Liver (tissue), 9 donors: Measurements from ENCODE around the gene ATP6V0D1. TPM values are rescaled to one million over a fixed set of nuclear protein-coding genes. Genes with fewer than 3 reads are reported as not detected.

ENCODE experiments used
- DNase-seq: peaks from one replicate; pipeline ENCODE4 v3.0.0-alpha.2; 2017; ENCODE audit warnings: low spot score
- H3K27ac ChIP-seq, 2 donors: one replicate each; pipeline ENCODE4 v1.7.0; 2013; ENCODE audit warnings: inconsistent platforms in 2 of 2, low read length in 2 of 2, control low read depth in 1 of 2, low read depth in 1 of 2, mild to moderate bottlenecking in 1 of 2
- H3K27me3 ChIP-seq, 4 donors: one replicate each; pipeline versions ENCODE4 v1.6.1 to v1.7.0; 2013; ENCODE audit warnings: low read length in 3 of 4, inconsistent platforms in 1 of 4, mild to moderate bottlenecking in 1 of 4, moderate library complexity in 1 of 4; ENCODE audit not compliant: control insufficient read depth in 4 of 4, insufficient read depth in 4 of 4
- H3K36me3 ChIP-seq, 4 donors: one replicate each; pipeline versions ENCODE4 v1.6.1 to v1.7.0; 2013; ENCODE audit warnings: low read length in 3 of 4, mild to moderate bottlenecking in 3 of 4, low read depth in 1 of 4, moderate library complexity in 1 of 4; ENCODE audit not compliant: control insufficient read depth in 4 of 4, insufficient read depth in 3 of 4
- H3K4me1 ChIP-seq, 4 donors: one replicate each; pipeline versions ENCODE4 v1.6.1 to v1.7.0; 2013; ENCODE audit warnings: low read length in 3 of 4, mild to moderate bottlenecking in 3 of 4, moderate library complexity in 1 of 4; ENCODE audit not compliant: control insufficient read depth in 4 of 4, insufficient read depth in 4 of 4
- H3K4me3 ChIP-seq, 3 donors: one replicate each; pipeline versions ENCODE4 v1.6.1 to v1.7.0; 2013; ENCODE audit warnings: low read length in 3 of 3, control low read depth in 1 of 3, low read depth in 1 of 3, mild to moderate bottlenecking in 1 of 3
- H3K9ac ChIP-seq, 2 donors: one replicate each; pipeline ENCODE4 v1.7.0; 2013; ENCODE audit warnings: low read length in 2 of 2, mild to moderate bottlenecking in 2 of 2, moderate library complexity in 2 of 2, control low read depth in 1 of 2, low read depth in 1 of 2
- H3K9me3 ChIP-seq, 4 donors: one replicate each; pipeline versions ENCODE4 v1.6.1 to v1.7.0; 2013; ENCODE audit warnings: low read length in 3 of 4; ENCODE audit not compliant: control insufficient read depth in 4 of 4
- EGR1 ChIP-seq, 2 donors: IDR thresholded peaks; 2 replicates each; pipeline ENCODE4 v1.6.1; 2016 to 2018; ENCODE audit warnings: antibody characterized with exemption in 2 of 2, low read depth in 2 of 2
- FOXA1 ChIP-seq: IDR thresholded peaks from 2 replicates; pipeline ENCODE4 v1.6.1; 2016; ENCODE audit warnings: antibody characterized with exemption
- FOXA2 ChIP-seq: IDR thresholded peaks from 2 replicates; pipeline ENCODE4 v1.6.1; 2016; ENCODE audit warnings: antibody characterized with exemption
- GABPA ChIP-seq, 2 donors: IDR thresholded peaks in 1 of 2; conservative IDR thresholded peaks in 1 of 2; 2 replicates each; pipeline ENCODE4 v1.6.1; 2016; ENCODE audit warnings: antibody characterized with exemption in 2 of 2, mild to moderate bottlenecking in 1 of 2, moderate library complexity in 1 of 2
- HNF4A ChIP-seq, 2 donors: conservative IDR thresholded peaks; 2 replicates each; pipeline ENCODE4 v1.6.1; 2016; ENCODE audit warnings: antibody characterized with exemption in 2 of 2, mild to moderate bottlenecking in 2 of 2
- HNF4G ChIP-seq: IDR thresholded peaks from 2 replicates; pipeline ENCODE4 v1.6.1; 2016; ENCODE audit warnings: antibody characterized with exemption
- JUND ChIP-seq, 2 donors: IDR thresholded peaks; 2 replicates each; pipeline ENCODE4 v1.6.1; 2016; ENCODE audit warnings: antibody characterized with exemption in 2 of 2
- NR2F2 ChIP-seq: IDR thresholded peaks from 2 replicates; pipeline ENCODE4 v1.6.1; 2016; ENCODE audit warnings: antibody characterized with exemption
- RAD21 ChIP-seq, 2 donors: IDR thresholded peaks; 2 replicates each; pipeline ENCODE4 v1.6.1; 2016; ENCODE audit warnings: antibody characterized with exemption in 2 of 2, mild to moderate bottlenecking in 2 of 2
- RXRA ChIP-seq, 2 donors: IDR thresholded peaks; 2 replicates each; pipeline ENCODE4 v1.6.1; 2017 to 2018; ENCODE audit warnings: antibody characterized with exemption in 2 of 2, mild to moderate bottlenecking in 1 of 2
- SP1 ChIP-seq: IDR thresholded peaks from 2 replicates; pipeline ENCODE4 v1.6.1; 2018; ENCODE audit warnings: antibody characterized with exemption, mild to moderate bottlenecking
- YY1 ChIP-seq: IDR thresholded peaks from 2 replicates; pipeline ENCODE4 v1.6.1; 2016; ENCODE audit warnings: antibody characterized with exemption, mild to moderate bottlenecking
- WGBS: extraction: QIAGEN DNeasy Blood & Tissue Kit; methylation state at CpG from one replicate; pipeline ENCODE4 v1.1.7; 2013; 5-methylcytosine and 5-hydroxymethylcytosine counted together
- polyA plus RNA-seq, 2 donors: library from polyadenylated mRNA; stranded (reverse) in 1 of 2; unstranded in 1 of 2; fragments of 200-250 nt in 1 of 2; fragments of >200 nt in 1 of 2; fragmentation: Nextera tagmentation in 1 of 2; extraction: Ambion mirVana in 1 of 2; gene quantifications; one replicate each; pipeline versions ENCODE4 v1.2.1 to v1.2.3, GENCODE V29; 2013 to 2015
- total RNA-seq, 2 donors: library from RNA; depleted of rRNA; stranded (reverse); fragments of >200 nt; gene quantifications; one replicate each; pipeline ENCODE4 v1.2.3, GENCODE V29; 2014
- TF ChIP-seq, protein P1 (sequence below): fragments of 150-350 bp; IDR thresholded peaks from 2 replicates; pipeline ENCODE4 v1.5.1; 2017; ENCODE audit warnings: improper control_type of control experiment, low read depth, low read length; ENCODE audit not compliant: missing input control
- TF ChIP-seq, protein P2 (sequence below): IDR thresholded peaks from 2 replicates; pipeline ENCODE4 v1.6.1; 2016; ENCODE audit warnings: antibody characterized with exemption, mild to moderate bottlenecking
- TF ChIP-seq, protein P3 (sequence below): IDR thresholded peaks from 2 replicates; pipeline ENCODE4 v1.6.1; 2016; ENCODE audit warnings: antibody characterized with exemption
- TF ChIP-seq, protein P4 (sequence below): IDR thresholded peaks from 2 replicates; pipeline ENCODE4 v1.6.1; 2016; ENCODE audit warnings: antibody characterized with exemption
- donor health status: healthy.
- donor health status: healthy.
- donor health status: healthy.
- donor health status: healthy.
- donor health status: healthy.

The ATP6V0D1 gene
- total and polyA plus RNA-seq, 4 donors, result 47.6 to 80.2 (median 66.6) TPM

DNA sequence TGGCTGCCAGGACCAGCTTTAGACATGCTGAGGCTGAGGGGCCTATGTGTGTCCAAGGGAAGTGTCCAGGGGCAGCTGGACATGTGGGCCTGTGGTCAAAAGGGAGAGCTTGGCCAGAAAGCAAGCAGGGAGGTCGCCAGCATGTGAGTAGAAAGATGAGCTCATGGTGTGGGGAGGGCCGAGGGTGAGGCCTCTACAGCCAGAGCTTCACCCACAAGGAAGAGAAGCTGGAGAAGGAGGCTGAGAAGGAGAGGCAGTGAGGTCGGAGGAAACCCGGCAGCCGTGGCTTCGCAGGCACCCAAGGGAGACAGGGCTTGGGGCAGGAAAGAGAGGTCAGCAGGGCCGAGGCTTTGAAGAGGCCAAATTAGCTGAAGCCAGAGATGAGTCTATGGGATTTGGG is 54.0 kb downstream of the ATP6V0D1 start:
- H3K4me3 ChIP-seq, result no peak overlapping the region
- DNase-seq, result no peak
- WGBS, result 84% methylated on average over 7 of the region's 7 CpGs

DNA sequence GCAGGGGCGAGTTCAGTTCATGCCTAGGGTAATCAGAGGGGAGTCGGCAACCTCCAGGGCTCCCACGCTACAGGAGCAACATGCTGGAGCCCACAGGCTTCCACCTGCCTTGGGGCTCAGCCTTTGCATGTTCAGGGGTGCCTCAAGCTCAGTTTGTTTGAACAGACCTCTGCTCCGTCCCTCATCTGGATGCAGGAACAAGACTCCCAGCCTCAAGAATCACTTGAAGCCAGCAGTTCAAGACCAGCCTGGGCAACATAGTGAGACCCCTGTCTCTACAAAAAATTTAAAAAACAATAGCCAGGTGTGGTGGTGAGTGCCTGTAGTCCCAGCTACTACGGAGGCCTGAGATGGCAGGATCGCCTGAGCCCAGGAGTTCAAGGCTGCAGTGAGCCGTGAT is 54.9 kb downstream of the ATP6V0D1 start:
- H3K4me3 ChIP-seq, result no peak overlapping the region
- no peak overlapping the region for H3K9ac ChIP-seq
- peaks cover 0 to 4% (median 0%) of the 10 kb centered on the region in 4 donors for H3K27me3 ChIP-seq
- DNase-seq, result no peak
- no peak overlapping the region for H3K27ac ChIP-seq
- peaks cover 3 to 26% (median 23%) of the 10 kb centered on the region in 4 donors for H3K4me1 ChIP-seq
- H3K9me3 ChIP-seq, result no peaks in the 10 kb centered on the region
- 77% methylated on average over 7 of the region's 7 CpGs for WGBS
- H3K36me3 ChIP-seq, result no peaks in the 10 kb centered on the region
- TF ChIP-seq RAD21 (IDR thresholded peaks at IDR 0.05), result no peak
- TF ChIP-seq, protein P1, sequence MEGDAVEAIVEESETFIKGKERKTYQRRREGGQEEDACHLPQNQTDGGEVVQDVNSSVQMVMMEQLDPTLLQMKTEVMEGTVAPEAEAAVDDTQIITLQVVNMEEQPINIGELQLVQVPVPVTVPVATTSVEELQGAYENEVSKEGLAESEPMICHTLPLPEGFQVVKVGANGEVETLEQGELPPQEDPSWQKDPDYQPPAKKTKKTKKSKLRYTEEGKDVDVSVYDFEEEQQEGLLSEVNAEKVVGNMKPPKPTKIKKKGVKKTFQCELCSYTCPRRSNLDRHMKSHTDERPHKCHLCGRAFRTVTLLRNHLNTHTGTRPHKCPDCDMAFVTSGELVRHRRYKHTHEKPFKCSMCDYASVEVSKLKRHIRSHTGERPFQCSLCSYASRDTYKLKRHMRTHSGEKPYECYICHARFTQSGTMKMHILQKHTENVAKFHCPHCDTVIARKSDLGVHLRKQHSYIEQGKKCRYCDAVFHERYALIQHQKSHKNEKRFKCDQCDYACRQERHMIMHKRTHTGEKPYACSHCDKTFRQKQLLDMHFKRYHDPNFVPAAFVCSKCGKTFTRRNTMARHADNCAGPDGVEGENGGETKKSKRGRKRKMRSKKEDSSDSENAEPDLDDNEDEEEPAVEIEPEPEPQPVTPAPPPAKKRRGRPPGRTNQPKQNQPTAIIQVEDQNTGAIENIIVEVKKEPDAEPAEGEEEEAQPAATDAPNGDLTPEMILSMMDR, result no peak
- TF ChIP-seq, protein P2, sequence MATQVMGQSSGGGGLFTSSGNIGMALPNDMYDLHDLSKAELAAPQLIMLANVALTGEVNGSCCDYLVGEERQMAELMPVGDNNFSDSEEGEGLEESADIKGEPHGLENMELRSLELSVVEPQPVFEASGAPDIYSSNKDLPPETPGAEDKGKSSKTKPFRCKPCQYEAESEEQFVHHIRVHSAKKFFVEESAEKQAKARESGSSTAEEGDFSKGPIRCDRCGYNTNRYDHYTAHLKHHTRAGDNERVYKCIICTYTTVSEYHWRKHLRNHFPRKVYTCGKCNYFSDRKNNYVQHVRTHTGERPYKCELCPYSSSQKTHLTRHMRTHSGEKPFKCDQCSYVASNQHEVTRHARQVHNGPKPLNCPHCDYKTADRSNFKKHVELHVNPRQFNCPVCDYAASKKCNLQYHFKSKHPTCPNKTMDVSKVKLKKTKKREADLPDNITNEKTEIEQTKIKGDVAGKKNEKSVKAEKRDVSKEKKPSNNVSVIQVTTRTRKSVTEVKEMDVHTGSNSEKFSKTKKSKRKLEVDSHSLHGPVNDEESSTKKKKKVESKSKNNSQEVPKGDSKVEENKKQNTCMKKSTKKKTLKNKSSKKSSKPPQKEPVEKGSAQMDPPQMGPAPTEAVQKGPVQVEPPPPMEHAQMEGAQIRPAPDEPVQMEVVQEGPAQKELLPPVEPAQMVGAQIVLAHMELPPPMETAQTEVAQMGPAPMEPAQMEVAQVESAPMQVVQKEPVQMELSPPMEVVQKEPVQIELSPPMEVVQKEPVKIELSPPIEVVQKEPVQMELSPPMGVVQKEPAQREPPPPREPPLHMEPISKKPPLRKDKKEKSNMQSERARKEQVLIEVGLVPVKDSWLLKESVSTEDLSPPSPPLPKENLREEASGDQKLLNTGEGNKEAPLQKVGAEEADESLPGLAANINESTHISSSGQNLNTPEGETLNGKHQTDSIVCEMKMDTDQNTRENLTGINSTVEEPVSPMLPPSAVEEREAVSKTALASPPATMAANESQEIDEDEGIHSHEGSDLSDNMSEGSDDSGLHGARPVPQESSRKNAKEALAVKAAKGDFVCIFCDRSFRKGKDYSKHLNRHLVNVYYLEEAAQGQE, result no peak
- TF ChIP-seq NR2F2, result no peak
- TF ChIP-seq YY1, result no peak
- no peak for TF ChIP-seq JUND (IDR thresholded peaks at IDR 0.05)
- TF ChIP-seq FOXA2, result no peak
- TF ChIP-seq RXRA (IDR thresholded peaks at IDR 0.05), result no peak
- no peak for TF ChIP-seq GABPA (IDR thresholded peaks at IDR 0.05 in 1 of 2, conservative IDR thresholded peaks at IDR 0.05 in 1 of 2)
- TF ChIP-seq HNF4G, result no peak
- TF ChIP-seq EGR1 (IDR thresholded peaks at IDR 0.05; ENCODE audit: low read depth in 2 of 2), result no peak
- TF ChIP-seq, protein P3, sequence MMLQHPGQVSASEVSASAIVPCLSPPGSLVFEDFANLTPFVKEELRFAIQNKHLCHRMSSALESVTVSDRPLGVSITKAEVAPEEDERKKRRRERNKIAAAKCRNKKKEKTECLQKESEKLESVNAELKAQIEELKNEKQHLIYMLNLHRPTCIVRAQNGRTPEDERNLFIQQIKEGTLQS, result no peak
- TF ChIP-seq SP1, result no peak
- TF ChIP-seq FOXA1, result no peak
- no peak for TF ChIP-seq HNF4A (conservative IDR thresholded peaks at IDR 0.05)

More for the DNA sequence above, 54.0 kb downstream of the ATP6V0D1 start:
- TF ChIP-seq YY1 (no peak), HNF4A (conservative IDR thresholded peaks at IDR 0.05) (no peak), HNF4G (no peak), RAD21 (IDR thresholded peaks at IDR 0.05) (no peak), RXRA (IDR thresholded peaks at IDR 0.05) (no peak), NR2F2 (no peak), FOXA1 (no peak), GABPA (IDR thresholded peaks at IDR 0.05 in 1 of 2, conservative IDR thresholded peaks at IDR 0.05 in 1 of 2) (no peak), FOXA2 (no peak)
- TF ChIP-seq, protein P4, sequence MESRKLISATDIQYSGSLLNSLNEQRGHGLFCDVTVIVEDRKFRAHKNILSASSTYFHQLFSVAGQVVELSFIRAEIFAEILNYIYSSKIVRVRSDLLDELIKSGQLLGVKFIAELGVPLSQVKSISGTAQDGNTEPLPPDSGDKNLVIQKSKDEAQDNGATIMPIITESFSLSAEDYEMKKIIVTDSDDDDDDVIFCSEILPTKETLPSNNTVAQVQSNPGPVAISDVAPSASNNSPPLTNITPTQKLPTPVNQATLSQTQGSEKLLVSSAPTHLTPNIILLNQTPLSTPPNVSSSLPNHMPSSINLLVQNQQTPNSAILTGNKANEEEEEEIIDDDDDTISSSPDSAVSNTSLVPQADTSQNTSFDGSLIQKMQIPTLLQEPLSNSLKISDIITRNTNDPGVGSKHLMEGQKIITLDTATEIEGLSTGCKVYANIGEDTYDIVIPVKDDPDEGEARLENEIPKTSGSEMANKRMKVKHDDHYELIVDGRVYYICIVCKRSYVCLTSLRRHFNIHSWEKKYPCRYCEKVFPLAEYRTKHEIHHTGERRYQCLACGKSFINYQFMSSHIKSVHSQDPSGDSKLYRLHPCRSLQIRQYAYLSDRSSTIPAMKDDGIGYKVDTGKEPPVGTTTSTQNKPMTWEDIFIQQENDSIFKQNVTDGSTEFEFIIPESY, result no peak
- TF ChIP-seq, protein P2, result no peak
- TF ChIP-seq, protein P3, result no peak
- peaks cover 0 to 4% (median 0%) of the 10 kb centered on the region in 4 donors for H3K27me3 ChIP-seq
- H3K36me3 ChIP-seq, result no peaks in the 10 kb centered on the region
- H3K27ac ChIP-seq, result no peak overlapping the region
- H3K9me3 ChIP-seq, result no peaks in the 10 kb centered on the region
- H3K4me1 ChIP-seq, result peaks cover 10 to 34% (median 30%) of the 10 kb centered on the region in 4 donors
- no peak overlapping the region for H3K9ac ChIP-seq
